Measurements from ENCODE around the gene GORASP2. TPM values are rescaled to one million over a fixed set of nuclear protein-coding genes. Genes with fewer than 3 reads are reported as not detected.
A peak's percentile ranks its signal among the peaks of the same experiment; 100 is the strongest.

GORASP2 gene
- total RNA-seq, 1 donor from 2014 or later: 34.2 TPM

GRCh38 chr2:170973492-170974303, 44.6 kb downstream of the GORASP2 start:
- FAIRE-seq: no peak
- Histone ChIP-seq H3K36me3 (ENCODE audit: control insufficient read depth, insufficient read depth, low read length) (no peaks in the 10 kb centered on the region), H3K27me3 (ENCODE audit: control insufficient read depth, insufficient read depth, low read length) (no peaks in the 10 kb centered on the region), H3K4me3 (ENCODE audit: low read depth, low read length) (peak overlapping the region; percentile 64)
- DNase-seq (ENCODE audit: low read depth): no peak
- TF ChIP-seq CTCF (IDR thresholded peaks at IDR 0.05; ENCODE audit: insufficient read depth, low read length, severe bottlenecking): peak; percentile 77

GRCh38 chr2:170974304-170974993, 45.4 kb downstream of the GORASP2 start:
- H3K36me3 ChIP-seq (ENCODE audit: control insufficient read depth, insufficient read depth, low read length): no peaks in the 10 kb centered on the region
- no peak for TF ChIP-seq CTCF (IDR thresholded peaks at IDR 0.05; ENCODE audit: insufficient read depth, low read length, severe bottlenecking)
- no peaks in the 10 kb centered on the region for H3K27me3 ChIP-seq (ENCODE audit: control insufficient read depth, insufficient read depth, low read length)
- FAIRE-seq (no peak), DNase-seq (ENCODE audit: low read depth) (no peak)
- peak overlapping the region; percentile 64 for H3K4me3 ChIP-seq (ENCODE audit: low read depth, low read length)

- H3K36me3 ChIP-seq (ENCODE audit: control insufficient read depth, insufficient read depth, low read length): no peaks in the 10 kb centered on the region
- TF ChIP-seq CTCF (IDR thresholded peaks at IDR 0.05; ENCODE audit: insufficient read depth, low read length, severe bottlenecking): no peak
- DNase-seq (ENCODE audit: low read depth) (no peak), FAIRE-seq (no peak)
- no peaks in the 10 kb centered on the region for H3K27me3 ChIP-seq (ENCODE audit: control insufficient read depth, insufficient read depth, low read length)
- no peak overlapping the region for H3K4me3 ChIP-seq (ENCODE audit: low read depth, low read length)
Measured at GRCh38 chr2:170975127-170975942, 46.3 kb downstream of the GORASP2 start.

- no peak for TF ChIP-seq CTCF (IDR thresholded peaks at IDR 0.05; ENCODE audit: insufficient read depth, low read length, severe bottlenecking)
- Histone ChIP-seq H3K27me3 (ENCODE audit: control insufficient read depth, insufficient read depth, low read length) (no peaks in the 10 kb centered on the region), H3K4me3 (ENCODE audit: low read depth, low read length) (no peak overlapping the region), H3K36me3 (ENCODE audit: control insufficient read depth, insufficient read depth, low read length) (no peaks in the 10 kb centered on the region)
- FAIRE-seq (no peak), DNase-seq (ENCODE audit: low read depth) (no peak)
Measured at GRCh38 chr2:170975943-170976270, 46.9 kb downstream of the GORASP2 start.

- DNase-seq (ENCODE audit: low read depth) (no peak), FAIRE-seq (no peak)
- Histone ChIP-seq H3K4me3 (ENCODE audit: low read depth, low read length) (no peak overlapping the region), H3K36me3 (ENCODE audit: control insufficient read depth, insufficient read depth, low read length) (no peaks in the 10 kb centered on the region), H3K27me3 (ENCODE audit: control insufficient read depth, insufficient read depth, low read length) (no peaks in the 10 kb centered on the region)
- TF ChIP-seq CTCF (IDR thresholded peaks at IDR 0.05; ENCODE audit: insufficient read depth, low read length, severe bottlenecking): no peak
Measured at GRCh38 chr2:170984079-170984478, 55.0 kb downstream of the GORASP2 start.
